Measurements from ENCODE around the gene CDKN2B-AS1. TPM values are rescaled to one million over a fixed set of nuclear protein-coding genes. Genes with fewer than 3 reads are reported as not detected.

Gene CDKN2B-AS1
- polyA plus RNA-seq, 4 donors, result 0.08 to 0.11 TPM; not detected in 2

- DNase-seq (ENCODE audit: low read depth in 4 of 4, low spot score in 3 of 4), result no peak
These were observed 152.0 kb downstream of the CDKN2B-AS1 start for GRCh38 chr9:22146604-22147003.

GRCh38 chr9:22147813-22148527, 153.4 kb downstream of the CDKN2B-AS1 start:
- no peak for DNase-seq (ENCODE audit: low read depth in 4 of 4, low spot score in 3 of 4)

- DNase-seq (ENCODE audit: low read depth in 4 of 4, low spot score in 3 of 4), result no peak
These were observed 153.9 kb downstream of the CDKN2B-AS1 start for GRCh38 chr9:22148528-22148875.

- DNase-seq (ENCODE audit: low read depth in 4 of 4, low spot score in 3 of 4), result no peak
These were observed 154.5 kb downstream of the CDKN2B-AS1 start for GRCh38 chr9:22148876-22149637.

- no peak for DNase-seq (ENCODE audit: low read depth in 4 of 4, low spot score in 3 of 4)
These were observed 159.5 kb downstream of the CDKN2B-AS1 start for GRCh38 chr9:22154064-22154463.

- DNase-seq (ENCODE audit: low read depth in 4 of 4, low spot score in 3 of 4), result no peak
These were observed 162.0 kb downstream of the CDKN2B-AS1 start for GRCh38 chr9:22156586-22156985.

GRCh38 chr9:22157276-22157675, 162.7 kb downstream of the CDKN2B-AS1 start:
- no peak for DNase-seq (ENCODE audit: low read depth in 4 of 4, low spot score in 3 of 4)

GRCh38 chr9:22157828-22158227, 163.2 kb downstream of the CDKN2B-AS1 start:
- no peak for DNase-seq (ENCODE audit: low read depth in 4 of 4, low spot score in 3 of 4)

- no peak for DNase-seq (ENCODE audit: low read depth in 4 of 4, low spot score in 3 of 4)
These were observed 163.7 kb downstream of the CDKN2B-AS1 start for GRCh38 chr9:22158271-22158670.

GRCh38 chr9:22158927-22159346, 164.3 kb downstream of the CDKN2B-AS1 start:
- no peak for DNase-seq (ENCODE audit: low read depth in 4 of 4, low spot score in 3 of 4)

GRCh38 chr9:22159586-22159985, 165.0 kb downstream of the CDKN2B-AS1 start:
- DNase-seq (ENCODE audit: low read depth in 4 of 4, low spot score in 3 of 4), result no peak

GRCh38 chr9:22160221-22160620, 165.6 kb downstream of the CDKN2B-AS1 start:
- DNase-seq (ENCODE audit: low read depth in 4 of 4, low spot score in 3 of 4), result no peak

GRCh38 chr9:22165144-22165543, 170.6 kb downstream of the CDKN2B-AS1 start:
- no peak for DNase-seq (ENCODE audit: low read depth in 4 of 4, low spot score in 3 of 4)

GRCh38 chr9:22169243-22169642, 174.7 kb downstream of the CDKN2B-AS1 start:
- no peak for DNase-seq (ENCODE audit: low read depth in 4 of 4, low spot score in 3 of 4)

- DNase-seq (ENCODE audit: low read depth in 4 of 4, low spot score in 3 of 4), result no peak
These were observed 175.3 kb downstream of the CDKN2B-AS1 start for GRCh38 chr9:22169727-22170503.

Other genes starting within 250 kb of the CDKN2B-AS1 start
- gene MTAP, start 192.2 kb upstream of the CDKN2B-AS1 start, polyA plus RNA-seq (ENCODE audit: insufficient read length in 4 of 4), result 10 to 100 TPM; 38.5 to 50.4 (median 46.1) TPM
- under 1 TPM in 2 of 4 donors, not detected in 2; 0.24 to 0.25 TPM for gene CDKN2A, start 399 bp upstream of the CDKN2B-AS1 start, polyA plus RNA-seq (ENCODE audit: insufficient read length in 4 of 4)
- gene CDKN2B, start 14.5 kb downstream of the CDKN2B-AS1 start, polyA plus RNA-seq (ENCODE audit: insufficient read length in 4 of 4), result under 1 TPM; 0.17 to 0.56 (median 0.28) TPM